HepG2 (cell line): Measurements from ENCODE around the gene IRF2BPL. TPM values are rescaled to one million over a fixed set of nuclear protein-coding genes. Genes with fewer than 3 reads are reported as not detected.

Experiments used
- ATF5 ChIP-seq: sonication (generic); formaldehyde crosslinking; IDR thresholded peaks from 2 replicates; pipeline ENCODE4 v1.4.0; 2020; ENCODE audit warnings: mild to moderate bottlenecking, low read depth, missing genetic modification reagents
- FUBP1 ChIP-seq: sonication (generic); formaldehyde crosslinking; IDR thresholded peaks from 2 replicates; pipeline ENCODE4 v1.5.1; 2020; ENCODE audit warnings: missing genetic modification reagents, mild to moderate bottlenecking, borderline replicate concordance
- GMEB1 ChIP-seq: sonication (generic); formaldehyde crosslinking; IDR thresholded peaks from 2 replicates; pipeline ENCODE4 v1.5.1; 2020; ENCODE audit warnings: missing genetic modification reagents, mild to moderate bottlenecking, borderline replicate concordance
- HHEX ChIP-seq: IDR thresholded peaks from 2 replicates; pipeline ENCODE4 v1.6.1; 2016; ENCODE audit warnings: control low read depth
- IKZF1 ChIP-seq: fragments of 450-650 bp; IDR thresholded peaks from 2 replicates; pipeline ENCODE4 v1.7.1; 2016
- KAT7 ChIP-seq: IDR thresholded peaks from 2 replicates; pipeline ENCODE4 v1.6.1; 2018; ENCODE audit warnings: borderline replicate concordance, missing compliant biosample characterization
- MTA3 ChIP-seq: sonication (generic); formaldehyde crosslinking; IDR thresholded peaks from 2 replicates; pipeline ENCODE4 v1.4.0; 2020; ENCODE audit warnings: missing genetic modification reagents
- PITX1 ChIP-seq: sonication (generic); formaldehyde crosslinking; IDR thresholded peaks from 2 replicates; pipeline ENCODE4 v1.5.1; 2020; ENCODE audit warnings: mild to moderate bottlenecking, missing genetic modification reagents
- TOE1 ChIP-seq: sonication (generic); formaldehyde crosslinking; IDR thresholded peaks from 2 replicates; pipeline ENCODE4 v1.4.0; 2020; ENCODE audit warnings: mild to moderate bottlenecking, missing genetic modification reagents
- ZBTB25 ChIP-seq: IDR thresholded peaks from 2 replicates; pipeline ENCODE4 v1.6.1; 2018; ENCODE audit warnings: missing genetic modification reagents
- ZKSCAN8 ChIP-seq: IDR thresholded peaks from 2 replicates; pipeline ENCODE4 v1.6.1; 2016; ENCODE audit warnings: borderline replicate concordance, missing genetic modification reagents, missing compliant biosample characterization
- ZNF24 ChIP-seq: fragments of 450-650 bp; IDR thresholded peaks from 2 replicates; pipeline ENCODE4 v1.6.1; 2017; ENCODE audit warnings: antibody characterized with exemption, mild to moderate bottlenecking
- ZNF350 ChIP-seq: sonication (generic); formaldehyde crosslinking; IDR thresholded peaks from 2 replicates; pipeline ENCODE4 v1.4.0; 2020; ENCODE audit warnings: mild to moderate bottlenecking, low read depth, missing genetic modification reagents, borderline replicate concordance
- ZNF660 ChIP-seq: sonication (generic); formaldehyde crosslinking; IDR thresholded peaks from 2 replicates; pipeline ENCODE4 v1.5.1; 2020; ENCODE audit warnings: mild to moderate bottlenecking, low read depth, missing genetic modification reagents, borderline replicate concordance
- ZNF749 ChIP-seq: sonication (generic); formaldehyde crosslinking; IDR thresholded peaks from 2 replicates; pipeline ENCODE4 v1.8.0; 2022; ENCODE audit warnings: mild to moderate bottlenecking, missing genetic modification reagents, moderate library complexity, borderline replicate concordance
- ZNF776 ChIP-seq: sonication (generic); formaldehyde crosslinking; IDR thresholded peaks from 2 replicates; pipeline ENCODE4 v1.4.0; 2020; ENCODE audit warnings: mild to moderate bottlenecking, missing genetic modification reagents
- polyA plus RNA-seq, 8 experiments: library from polyadenylated mRNA; depleted of rRNA in 3 of 8; stranded (reverse) in 7 of 8; unstranded in 1 of 8; fragments of >200 nt; fragmentation: Illumina TruSeq in 4 of 8; extraction: Trizol in 4 of 8; gene quantifications; 2 replicates each; pipeline versions ENCODE4 v1.2.1 to v1.2.3, GENCODE V29; 2011 to 2016; ENCODE audit warnings: low read depth in 4 of 8, missing spikeins in 1 of 8, mixed read lengths in 1 of 8; ENCODE audit not compliant: insufficient read depth in 1 of 8
- total RNA-seq, 5 experiments: library from RNA; depleted of rRNA; stranded (reverse); fragments of >200 nt; fragmentation: Illumina TruSeq; extraction: Trizol; gene quantifications; 2 replicates each; pipeline ENCODE4 v1.2.3, GENCODE V29; 2016; ENCODE audit warnings: low read depth in 1 of 5

Gene IRF2BPL
- total and polyA plus RNA-seq, 2 of the 13 experiments (the other 11 are each of a cell fraction or from before 2014, with no cell fraction given) = 6.6 to 8.4 TPM

GRCh38 chr14:77040059-77040740, 11.7 kb upstream of the IRF2BPL start (continued):
- TF ChIP-seq ZBTB25 (CRISPR knock-in tag) = peak; percentile 83; the same call in 1 of the 2 replicates
- no peak for TF ChIP-seq ATF5 (CRISPR knock-in tag)
- TF ChIP-seq ZNF24 = no peak
- peak; percentile 24; the same call in 1 of the 2 replicates for TF ChIP-seq PITX1 (CRISPR knock-in tag)
- no peak for TF ChIP-seq IKZF1
- no peak for TF ChIP-seq ZNF776 (CRISPR knock-in tag)
- TF ChIP-seq GMEB1 (CRISPR knock-in tag) = peak; percentile 49; the same call in 1 of the 2 replicates
- TF ChIP-seq FUBP1 (CRISPR knock-in tag) = no peak
- TF ChIP-seq ZNF660 (CRISPR knock-in tag) = no peak
- 0 out of 2 replicates have a peak, but pooled peaks have one; percentile 16 for TF ChIP-seq ZKSCAN8 (CRISPR knock-in tag)
- peak; percentile 44; the same call in 1 of the 2 replicates for TF ChIP-seq ZNF350
- TF ChIP-seq KAT7 (CRISPR knock-in tag) = no peak
- TF ChIP-seq TOE1 (CRISPR knock-in tag) = no peak
- TF ChIP-seq MTA3 (CRISPR knock-in tag) = no peak
- no peak for TF ChIP-seq ZNF749 (CRISPR knock-in tag)
- no peak for TF ChIP-seq HHEX (CRISPR knock-in tag)
